ENCODE results near the gene PSD. TPM values are rescaled to one million over a fixed set of nuclear protein-coding genes. Genes with fewer than 3 reads are reported as not detected.

Gene PSD
- total and polyA plus RNA-seq, 9 of the 15 experiments (the other 6 are each of a cell fraction or from before 2014, with no cell fraction given): 0.11 to 1.7 (median 0.54) TPM; not detected in 2

- Histone ChIP-seq H3K36me3 (ENCODE audit: control insufficient read depth, insufficient read depth, low read length) (peaks cover 16% of the 10 kb centered on the region; the same call in 2 of the 3 replicates), H3K79me2 (ENCODE audit: control insufficient read depth, insufficient read depth, low read length) (peaks cover 49% of the 10 kb centered on the region), H3K9me1 (ENCODE audit: control insufficient read depth, insufficient read depth, low read length) (no peaks in the 10 kb centered on the region), H3K4me2 (ENCODE audit: insufficient read depth, low read length) (peak overlapping the region; percentile 24), H3K27me3 (ENCODE audit: control insufficient read depth in 2 of 2, insufficient read depth in 2 of 2, low read length in 2 of 2) (no peaks in the 10 kb centered on the region), H4K20me1 (replicated peaks; ENCODE audit: control insufficient read depth, insufficient read depth, low read length) (peaks cover 4% of the 10 kb centered on the region), H3K4me3 (no peak overlapping the region), H3K27ac (ENCODE audit: extremely low read depth, low read depth, low read length) (peak overlapping the region; percentile 88; the same call in 2 of the 3 replicates), H2AFZ (ENCODE audit: low read depth, low read length) (0 out of 2 replicates have a peak overlapping the region, but pooled peaks have one; percentile 14), H3K9me3 (replicated peaks; ENCODE audit: control insufficient read depth, insufficient read depth, low read depth, low read length) (no peaks in the 10 kb centered on the region), H3K9ac (ENCODE audit: insufficient read depth in 1 of 2, low read depth in 2 of 2, low read length in 2 of 2) (peak overlapping the region in 1 of 2 experiments; percentile 85; a peak in 3 of 4 replicates), H3K4me1 (replicated peaks in 1 of 2; ENCODE audit: control insufficient read depth in 2 of 2, insufficient read depth in 2 of 2, low read length in 2 of 2) (peaks cover 23 to 38% of the 10 kb centered on the region in 2 experiments)
- no peak for DNase-seq (ENCODE audit: extremely low read depth in 1 of 4, low spot score in 3 of 4)
- no TSS peak for BruUV-seq (replicated peaks)
- FAIRE-seq: no peak
- CTCF ChIA-PET (ENCODE audit: low intra/inter-chr PET ratio): no interaction called here
- no peak for ATAC-seq
- POLR2A ChIA-PET: interaction anchor here (0.6 to 1.2 kb wide), 7 partner anchors 9 to 66 kb away, joined by 3 to 5 read pairs (median 3); partner anchors contain the start of gene FBXL15
- in situ Hi-C loops (cut with MboI) (loop anchor here (25.0 kb wide), 1 partner anchor 596 kb away; the partner anchor contains the start of gene KCNIP2), intact Hi-C loops (cut with micrococcal nuclease) (no loop called here)
- TF ChIP-seq MAZ (CRISPR knock-in tag; conservative IDR thresholded peaks at IDR 0.05 in 1 of 2, IDR thresholded peaks at IDR 0.05 in 1 of 2): 0 out of 4 replicates have a peak, but pooled peaks of 1 of the 2 experiments have one; percentile 16
- no peak for TF ChIP-seq PHB2 (IDR thresholded peaks at IDR 0.05; ENCODE audit: low read depth)
- TF ChIP-seq TRIM28 (IDR thresholded peaks at IDR 0.05): 0 out of 2 replicates have a peak, but pooled peaks have one; percentile 41
- TF ChIP-seq, protein P1, sequence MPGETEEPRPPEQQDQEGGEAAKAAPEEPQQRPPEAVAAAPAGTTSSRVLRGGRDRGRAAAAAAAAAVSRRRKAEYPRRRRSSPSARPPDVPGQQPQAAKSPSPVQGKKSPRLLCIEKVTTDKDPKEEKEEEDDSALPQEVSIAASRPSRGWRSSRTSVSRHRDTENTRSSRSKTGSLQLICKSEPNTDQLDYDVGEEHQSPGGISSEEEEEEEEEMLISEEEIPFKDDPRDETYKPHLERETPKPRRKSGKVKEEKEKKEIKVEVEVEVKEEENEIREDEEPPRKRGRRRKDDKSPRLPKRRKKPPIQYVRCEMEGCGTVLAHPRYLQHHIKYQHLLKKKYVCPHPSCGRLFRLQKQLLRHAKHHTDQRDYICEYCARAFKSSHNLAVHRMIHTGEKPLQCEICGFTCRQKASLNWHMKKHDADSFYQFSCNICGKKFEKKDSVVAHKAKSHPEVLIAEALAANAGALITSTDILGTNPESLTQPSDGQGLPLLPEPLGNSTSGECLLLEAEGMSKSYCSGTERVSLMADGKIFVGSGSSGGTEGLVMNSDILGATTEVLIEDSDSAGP (CRISPR knock-in tag; IDR thresholded peaks at IDR 0.05): no peak
- peak in 1 of 2 experiments; percentile 28; a peak in 1 of 4 replicates for TF ChIP-seq TRIM24 (IDR thresholded peaks at IDR 0.05)
- TF ChIP-seq SPI1 (IDR thresholded peaks at IDR 0.05; ENCODE audit: borderline replicate concordance, low read depth, low read length): peak; percentile 81
- peak; percentile 52 for TF ChIP-seq ZNF316 (IDR thresholded peaks at IDR 0.05)
- 24% methylated on average over 3 of the region's 5 CpGs for WGBS (ENCODE audit: insufficient coverage, low coverage, missing lambda C conversion rate)
Measured at GRCh38 chr10:102433619-102434046, 15.0 kb upstream of the PSD start.
